Breast epithelium (tissue), 4 donors: ENCODE measurements around the gene KLB. TPM values are rescaled to one million over a fixed set of nuclear protein-coding genes. Genes with fewer than 3 reads are reported as not detected.

ENCODE experiments used
- DNase-seq, 2 donors: peaks; one replicate each; pipeline ENCODE4 v3.0.0-alpha.2; 2019; ENCODE audit warnings: low spot score in 2 of 2
- H3K27ac ChIP-seq, 2 donors: fragments of 200-600 bp; sonication (generic) in 1 of 2; one replicate each; pipeline ENCODE4 v1.5.1; 2016 to 2019; ENCODE audit warnings: mild to moderate bottlenecking in 1 of 2
- H3K27me3 ChIP-seq, 2 donors: fragments of 200-600 bp; sonication (generic) in 1 of 2; one replicate each; pipeline versions ENCODE4 v1.5.1 to v1.6.0; 2017 to 2019; ENCODE audit warnings: control low read depth in 1 of 2, mild to moderate bottlenecking in 1 of 2
- H3K36me3 ChIP-seq: fragments of 200-600 bp; one replicate; pipeline ENCODE4 v1.5.1; 2019
- H3K4me1 ChIP-seq, 2 donors: fragments of 200-600 bp; sonication (generic); one replicate each; pipeline ENCODE4 v1.5.1; 2016 to 2019; ENCODE audit warnings: control low read depth in 1 of 2
- H3K4me3 ChIP-seq, 3 donors: fragments of 200-600 bp; sonication (generic); 1 replicate in 2 of 3; 2 replicates in 1 of 3; pipeline ENCODE4 v1.5.1; 2016 to 2019; ENCODE audit warnings: mild to moderate bottlenecking in 3 of 3, moderate library complexity in 2 of 3
- H3K9me3 ChIP-seq, 2 donors: fragments of 200-600 bp; sonication (generic) in 1 of 2; one replicate each; pipeline ENCODE4 v1.5.1; 2016 to 2019; ENCODE audit warnings: control low read depth in 1 of 2
- CTCF ChIP-seq, 3 donors: fragments of 450-650 bp; IDR thresholded peaks; one replicate each; pipeline ENCODE4 v1.5.1; 2016 to 2017; ENCODE audit warnings: antibody characterized with exemption in 3 of 3, mild to moderate bottlenecking in 3 of 3, moderate library complexity in 3 of 3
- POLR2A ChIP-seq: fragments of 450-650 bp; IDR thresholded peaks from one replicate; pipeline ENCODE4 v1.6.1; 2016; ENCODE audit warnings: antibody characterized with exemption, mild to moderate bottlenecking, moderate library complexity
- POLR2AphosphoS5 ChIP-seq, 3 donors: sonication (generic); formaldehyde crosslinking; IDR thresholded peaks; one replicate each; pipeline ENCODE4 v1.6.1; 2017; ENCODE audit warnings: antibody characterized with exemption in 3 of 3
- intact Hi-C: fragments of 100-400 bp; cut with DNase I; formaldehyde crosslinking; loops from one replicate; pipeline ENCODE4 v1.15.1; 2023; ENCODE audit warnings: low total_unique reads
- total RNA-seq, 3 donors: library from RNA; depleted of rRNA; stranded (reverse); fragments of >200 nt; gene quantifications; one replicate each; pipeline ENCODE4 v1.1.0, GENCODE V29; 2016

Gene KLB
- total RNA-seq, 3 donors from 2014 or later, result 2.0 to 23.2 (median 4.6) TPM

DNA sequence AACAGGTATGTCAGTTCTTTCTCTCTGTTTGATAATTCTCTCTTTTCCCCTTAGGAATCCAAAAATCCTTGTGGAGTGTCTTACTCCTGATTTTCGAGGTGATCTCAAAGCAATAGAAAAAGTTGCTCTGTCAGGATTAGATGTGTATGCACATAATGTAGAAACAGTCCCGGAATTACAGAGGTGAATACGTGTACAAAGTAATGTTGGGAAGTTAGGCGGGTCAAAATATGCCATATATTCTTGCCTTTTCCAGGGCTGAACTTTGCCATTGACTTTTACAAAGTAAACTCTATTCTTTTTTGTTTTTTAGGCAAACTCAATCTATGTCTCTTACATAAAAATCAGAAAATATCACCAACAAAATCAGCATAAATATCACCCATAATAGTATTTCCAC is 60.7 kb downstream of the KLB start:
- intact Hi-C loops, result loop anchor here (10.0 kb wide), 1 partner anchor 507 kb away; the partner anchor contains the start of gene PDS5A
- TF ChIP-seq POLR2AphosphoS5 (IDR thresholded peaks at IDR 0.05) (no peak), POLR2A (no peak), CTCF (IDR thresholded peaks at IDR 0.05) (no peak)
- H3K36me3 ChIP-seq, result no peaks in the 10 kb centered on the region

DNA sequence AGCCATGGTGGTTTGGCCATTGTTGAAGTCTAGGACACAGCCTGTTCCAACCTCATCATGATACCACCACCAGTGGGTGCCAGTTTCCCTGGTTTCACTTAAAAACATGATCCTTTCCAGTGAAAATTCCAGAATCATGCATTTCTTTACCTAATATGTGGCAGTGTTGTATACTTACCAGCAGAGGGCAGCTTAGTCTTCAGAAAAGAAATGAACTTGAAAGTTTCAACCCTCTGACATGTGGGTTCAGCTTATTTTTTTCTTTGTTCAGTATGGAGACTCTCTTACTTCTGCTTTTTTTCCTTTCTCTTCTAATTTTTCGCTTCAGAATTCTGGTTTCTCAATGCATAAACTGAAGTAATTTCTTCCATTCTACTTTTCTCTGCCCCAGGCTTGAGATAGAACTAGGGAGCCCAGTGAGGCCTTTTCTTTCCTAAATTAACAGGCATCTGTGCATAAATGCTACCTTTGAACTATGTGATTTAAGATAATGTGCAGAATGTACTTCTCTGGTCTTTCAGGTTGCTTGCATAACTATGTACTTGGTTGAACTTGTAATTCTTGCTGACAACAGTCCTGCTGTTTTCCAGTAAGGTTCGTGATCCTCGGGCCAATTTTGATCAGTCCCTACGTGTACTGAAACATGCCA is 62.8 kb downstream of the KLB start:
- H3K27me3 ChIP-seq, result no peaks in the 10 kb centered on the region
- no peak overlapping the region for H3K4me3 ChIP-seq
- TF ChIP-seq POLR2AphosphoS5 (IDR thresholded peaks at IDR 0.05) (no peak), CTCF (IDR thresholded peaks at IDR 0.05) (peak; percentile 69 to 90 (median 77)), POLR2A (no peak)
- H3K27ac ChIP-seq, result peak overlapping the region; percentile 20 to 72
- no peaks in the 10 kb centered on the region for H3K36me3 ChIP-seq
- H3K9me3 ChIP-seq, result no peaks in the 10 kb centered on the region
- intact Hi-C loops, result loop anchor here (10.0 kb wide), 1 partner anchor 505 kb away; the partner anchor contains the start of gene PDS5A
- no peak for DNase-seq
- no peaks in the 10 kb centered on the region for H3K4me1 ChIP-seq

More for the DNA sequence above, 60.7 kb downstream of the KLB start:
- no peak overlapping the region for H3K4me3 ChIP-seq
- H3K27ac ChIP-seq, result no peak overlapping the region
- no peaks in the 10 kb centered on the region for H3K9me3 ChIP-seq
- no peaks in the 10 kb centered on the region for H3K4me1 ChIP-seq
- no peaks in the 10 kb centered on the region for H3K27me3 ChIP-seq
- DNase-seq, result no peak

GRCh38 chr4:39470402-39470801 is 63.7 kb downstream of the KLB start:
- no peak for TF ChIP-seq POLR2A
- TF ChIP-seq CTCF (IDR thresholded peaks at IDR 0.05), result no peak
- TF ChIP-seq POLR2AphosphoS5 (IDR thresholded peaks at IDR 0.05), result no peak
- Histone ChIP-seq H3K4me1 (no peaks in the 10 kb centered on the region), H3K9me3 (no peaks in the 10 kb centered on the region), H3K36me3 (no peaks in the 10 kb centered on the region), H3K27me3 (no peaks in the 10 kb centered on the region), H3K4me3 (no peak overlapping the region), H3K27ac (no peak overlapping the region)
- intact Hi-C loops, result no loop called here
- DNase-seq, result no peak

GRCh38 chr4:39472396-39472795 is 65.7 kb downstream of the KLB start:
- no peak for DNase-seq
- Histone ChIP-seq H3K27ac (no peak overlapping the region), H3K27me3 (no peaks in the 10 kb centered on the region), H3K9me3 (no peaks in the 10 kb centered on the region), H3K4me1 (no peaks in the 10 kb centered on the region), H3K36me3 (no peaks in the 10 kb centered on the region), H3K4me3 (no peak overlapping the region)
- TF ChIP-seq POLR2AphosphoS5 (IDR thresholded peaks at IDR 0.05) (no peak), CTCF (IDR thresholded peaks at IDR 0.05) (no peak), POLR2A (no peak)
- intact Hi-C loops, result no loop called here

DNA sequence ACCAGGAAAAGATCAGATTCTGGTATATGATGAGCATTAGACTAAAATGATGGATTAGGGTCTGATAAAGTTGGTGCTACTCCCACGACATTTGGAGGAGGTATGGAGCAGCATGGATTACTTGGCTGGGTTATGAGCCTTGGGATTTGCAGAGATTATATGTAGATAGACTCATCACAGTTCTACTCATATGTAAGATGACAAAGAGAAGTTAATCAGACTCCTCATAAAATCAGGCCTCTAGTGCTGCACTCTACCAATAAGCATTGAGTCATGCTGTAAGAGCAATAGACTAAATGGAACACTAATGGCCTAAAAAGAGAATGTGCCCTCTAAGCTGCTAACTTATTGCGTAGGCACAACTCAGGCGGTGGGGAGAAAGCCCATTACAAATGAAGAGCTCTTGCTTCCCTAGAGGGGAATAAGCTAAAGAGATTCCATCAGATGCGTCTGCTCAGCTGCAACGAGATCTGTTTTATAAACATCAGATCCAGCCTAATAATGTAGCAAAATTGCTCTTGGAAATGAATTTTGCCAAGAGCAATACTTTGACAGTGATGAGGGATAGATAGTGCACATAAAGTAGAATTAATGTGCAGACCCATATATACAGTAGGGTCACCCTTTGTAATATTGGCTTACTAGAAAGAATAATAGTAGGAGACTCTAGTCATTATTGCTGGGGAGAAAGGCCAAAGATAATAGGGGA is 69.6 kb downstream of the KLB start:
- Histone ChIP-seq H3K4me1 (no peaks in the 10 kb centered on the region), H3K4me3 (no peak overlapping the region), H3K36me3 (no peaks in the 10 kb centered on the region), H3K27ac (no peak overlapping the region), H3K9me3 (no peaks in the 10 kb centered on the region), H3K27me3 (no peaks in the 10 kb centered on the region)
- no peak for TF ChIP-seq POLR2A
- TF ChIP-seq CTCF (IDR thresholded peaks at IDR 0.05), result no peak
- no peak for TF ChIP-seq POLR2AphosphoS5 (IDR thresholded peaks at IDR 0.05)
- DNase-seq, result no peak
- intact Hi-C loops, result no loop called here
